G401 (cell line): Measurements from ENCODE around the gene DENND6A. TPM values are rescaled to one million over a fixed set of nuclear protein-coding genes. Genes with fewer than 3 reads are reported as not detected.
A peak's percentile ranks its signal among the peaks of the same experiment; 100 is the strongest.
"Not testable (repeated sequence)": the region's sequence is repeated elsewhere in the genome, so short reads cannot be mapped to it uniquely, and the experiment has no call there.

ENCODE experiments used
- DNase-seq: peaks from one replicate; pipeline ENCODE4 v3.0.0-alpha.2; 2015; ENCODE audit warnings: low spot score
- in situ Hi-C: cut with HindIII; loops from 2 replicates; pipeline ENCODE4 v1.10.0; 2016; ENCODE audit warnings: low sequenced_read_pairs, mixed read lengths
- total RNA-seq: library from RNA; depleted of rRNA; stranded (reverse); fragments of >200 nt; shearing (Covaris generic); gene quantifications from 2 replicates; pipeline ENCODE4 v1.2.3, GENCODE V29; 2014

DENND6A gene
- total RNA-seq, 1 experiment from 2014 or later = 39.9 TPM

DNA sequence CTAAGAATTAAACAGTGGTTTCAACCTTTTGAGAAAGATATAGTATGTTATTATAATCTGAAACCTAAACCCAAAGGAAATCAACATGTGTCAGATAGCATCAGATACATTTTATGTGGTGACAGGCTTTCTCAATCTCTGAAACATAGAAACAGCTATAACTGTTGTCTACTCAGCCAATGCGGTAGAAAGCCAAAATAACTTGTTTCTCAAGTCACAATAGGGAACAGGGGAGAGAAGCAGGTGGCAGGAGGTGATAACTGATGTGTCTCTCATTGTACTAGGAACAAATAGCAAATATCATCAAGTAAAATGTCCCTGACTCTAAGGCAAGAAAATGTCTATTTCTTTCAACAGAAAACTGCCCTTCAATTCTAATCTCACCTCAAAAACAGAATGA lies 38.6 kb downstream of the DENND6A start:
- in situ Hi-C loops = no loop called here
- no peak for DNase-seq

DNA sequence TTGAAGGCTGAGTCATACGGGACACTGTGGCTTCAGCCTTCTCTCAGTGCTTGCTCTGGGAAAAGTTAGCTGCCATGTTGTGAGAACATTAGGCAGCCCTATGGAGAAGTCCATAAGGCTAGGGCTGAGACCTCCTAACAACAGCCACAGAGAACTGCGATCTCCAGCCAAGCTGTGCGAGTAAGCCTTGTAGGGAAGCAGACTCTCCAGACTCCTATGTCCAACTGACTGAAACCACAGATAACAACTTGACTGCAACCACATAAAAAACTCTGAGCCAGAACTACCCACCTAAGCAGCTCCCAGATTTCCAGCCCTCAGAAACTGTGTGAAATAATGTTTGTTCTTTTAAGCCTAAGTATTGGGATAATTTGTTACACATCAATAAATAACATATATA lies 40.7 kb downstream of the DENND6A start:
- in situ Hi-C loops = no loop called here
- DNase-seq = no peak

DNA sequence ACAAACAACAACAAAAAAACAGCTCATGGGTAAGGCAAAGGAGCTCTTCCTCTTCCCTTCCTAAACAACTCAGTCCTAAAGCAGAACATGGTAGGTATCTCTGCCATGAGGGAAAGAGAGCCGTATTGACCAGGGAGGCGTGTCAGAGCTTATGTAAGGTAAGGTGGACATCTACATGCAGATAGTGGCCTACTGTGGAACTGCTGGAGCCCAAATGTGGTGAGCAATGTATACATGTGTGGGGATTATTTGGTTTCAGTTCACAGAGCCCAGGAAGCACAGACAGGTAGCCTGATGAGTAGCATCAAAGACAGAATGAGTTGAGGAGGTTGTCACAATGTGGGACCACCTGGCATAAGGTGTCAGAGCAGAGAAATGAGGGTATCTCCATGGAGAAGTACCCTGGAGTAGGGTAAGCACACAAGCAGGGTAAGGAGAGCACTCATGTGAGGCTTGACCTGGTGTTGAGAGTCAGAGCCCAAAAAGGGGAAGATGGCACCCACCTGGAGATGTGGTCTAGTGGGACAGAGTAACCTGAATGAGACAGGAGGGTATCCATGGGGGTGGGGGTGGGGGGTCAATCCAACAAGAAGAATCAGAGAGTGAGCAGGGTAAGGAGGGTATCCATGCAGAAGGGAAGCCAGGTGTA lies 45.5 kb downstream of the DENND6A start:
- in situ Hi-C loops = no loop called here
- DNase-seq = no peak

DNA sequence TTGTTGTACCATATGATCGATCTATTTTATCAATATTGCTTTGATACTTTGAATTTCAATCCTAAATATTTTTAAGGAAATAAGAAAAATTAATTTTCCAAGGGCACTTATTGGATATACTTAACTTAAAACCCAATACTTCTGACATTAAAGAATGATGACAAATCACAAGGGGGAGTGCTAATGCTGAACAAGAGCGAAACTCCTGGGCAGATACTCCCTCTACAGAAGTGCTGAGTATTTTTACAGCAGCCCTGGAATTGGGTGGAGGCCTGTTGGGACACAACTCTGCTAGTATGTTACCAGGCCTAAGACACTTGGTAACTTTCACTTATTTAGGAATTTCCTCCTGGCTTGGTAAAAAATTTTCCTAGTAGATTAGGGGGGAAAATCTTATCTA lies 46.2 kb downstream of the DENND6A start:
- in situ Hi-C loops = no loop called here
- DNase-seq = peak; percentile 18

DNA sequence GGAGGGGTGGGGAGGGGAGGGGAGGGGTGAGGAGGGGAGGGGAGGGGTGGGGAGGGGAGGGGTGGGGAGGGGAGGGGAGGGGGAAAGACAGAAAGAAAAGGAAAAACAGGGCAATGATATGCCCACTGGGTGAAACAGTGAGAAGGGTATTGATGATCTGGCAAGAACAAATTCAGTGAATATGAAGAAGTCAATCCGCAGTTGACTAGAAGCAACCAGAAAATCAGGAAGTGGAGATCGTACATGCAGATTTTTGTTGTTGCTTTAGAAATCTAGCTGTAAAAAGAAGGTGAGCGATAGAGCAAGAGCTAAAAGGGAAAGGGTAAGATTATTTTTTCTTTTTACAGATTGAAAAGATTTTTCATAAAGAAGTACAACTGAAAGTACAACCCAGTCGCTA lies 48.1 kb downstream of the DENND6A start:
- in situ Hi-C loops = no loop called here
- DNase-seq = no peak

DNA sequence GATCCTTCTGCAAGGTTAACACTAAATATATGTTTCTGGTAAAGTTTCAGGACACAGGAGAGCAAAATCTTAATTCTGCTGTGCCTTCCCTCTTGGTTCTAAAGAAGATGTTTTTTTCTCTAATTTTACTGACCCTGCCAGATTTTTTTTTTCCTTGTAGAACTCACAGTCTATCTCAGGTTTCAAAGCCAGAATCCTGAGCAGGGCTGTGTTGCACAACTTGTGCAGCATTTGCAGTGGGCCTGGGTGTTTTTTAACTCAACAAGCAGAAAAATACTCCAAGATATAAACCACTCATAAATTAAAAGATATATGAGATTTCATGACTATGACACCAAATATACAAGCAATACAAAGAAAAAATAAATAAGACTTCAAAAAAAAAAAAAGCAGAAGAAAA lies 55.5 kb downstream of the DENND6A start:
- DNase-seq = no peak
- in situ Hi-C loops = no loop called here

DNA sequence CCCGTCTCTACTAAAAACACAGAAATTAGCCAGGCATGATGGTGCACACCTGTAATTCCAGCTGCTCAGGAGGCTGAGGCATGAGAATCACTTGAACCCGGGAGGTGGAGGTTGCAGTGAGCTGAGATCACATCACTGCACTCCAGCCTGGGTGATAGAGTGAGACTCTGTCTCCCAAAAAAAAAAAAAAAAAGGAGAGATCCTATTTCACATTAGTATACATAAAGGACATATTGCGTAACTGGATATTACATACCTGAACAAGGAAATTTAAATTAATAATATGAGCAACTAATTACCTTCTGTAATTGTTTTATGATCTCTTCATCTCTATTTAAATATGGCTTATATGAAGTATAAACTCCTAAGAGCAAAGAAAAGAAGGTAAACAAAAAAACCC lies 58.6 kb downstream of the DENND6A start:
- DNase-seq, in situ Hi-C loops: not testable (repeated sequence)

DNA sequence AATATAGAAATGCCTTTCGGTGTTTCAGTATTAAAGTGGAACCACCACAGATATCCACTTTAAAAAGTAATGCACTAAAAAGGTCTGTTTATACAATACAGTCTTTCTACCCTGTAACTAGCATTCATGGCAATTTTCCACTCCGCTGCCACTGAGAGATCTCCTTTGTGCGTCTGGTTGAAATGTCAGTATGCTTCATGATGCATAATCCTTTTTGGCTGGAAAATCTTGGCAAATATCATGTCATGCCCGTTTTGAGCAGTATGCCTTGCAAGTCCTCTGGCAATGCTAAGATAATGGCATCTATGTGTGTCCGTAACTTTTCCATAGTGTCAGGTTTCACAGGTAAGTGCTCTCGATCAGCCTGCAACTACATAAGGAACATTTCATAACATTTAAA lies 64.9 kb downstream of the DENND6A start:
- DNase-seq = peak; percentile 52
- in situ Hi-C loops = no loop called here

DNA sequence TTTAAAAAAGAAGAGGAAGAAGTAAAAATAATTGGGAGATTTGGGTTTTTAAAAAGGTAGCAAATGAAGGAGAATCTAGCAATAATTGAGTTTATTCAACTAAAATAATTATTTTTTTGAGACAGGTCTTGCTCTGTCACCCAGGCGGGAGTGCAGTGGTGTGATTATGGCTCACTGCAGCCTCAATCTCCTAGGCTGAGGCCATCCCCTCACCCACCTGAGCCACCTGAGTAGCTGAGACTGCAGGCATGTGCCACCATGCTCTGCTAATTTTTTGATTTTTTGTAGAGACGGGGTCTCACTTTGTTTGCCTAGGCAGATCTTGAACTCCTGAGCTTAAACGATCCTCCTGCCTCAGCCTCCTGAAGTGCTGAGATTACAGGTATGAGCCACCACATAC lies 68.1 kb downstream of the DENND6A start:
- in situ Hi-C loops = no loop called here
- DNase-seq = no peak

DNA sequence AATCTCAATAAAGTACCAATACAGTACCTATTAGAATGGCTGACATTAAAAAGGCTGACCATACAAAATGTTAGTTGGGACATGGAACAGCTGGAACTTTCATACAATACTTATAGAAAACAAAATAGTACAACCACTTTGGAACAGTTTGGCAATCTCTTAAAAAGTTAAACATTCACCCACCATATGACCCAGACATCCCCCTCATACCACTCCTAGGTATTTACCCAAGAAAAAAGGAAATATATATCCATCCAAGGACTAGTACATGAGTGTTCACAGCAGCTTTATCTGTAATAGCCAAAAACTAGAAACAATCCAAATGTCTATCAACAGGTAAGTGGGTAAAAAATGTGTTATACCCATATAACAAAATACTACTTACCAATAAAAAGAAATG lies 70.5 kb downstream of the DENND6A start:
- no peak for DNase-seq
- in situ Hi-C loops = no loop called here

DNA sequence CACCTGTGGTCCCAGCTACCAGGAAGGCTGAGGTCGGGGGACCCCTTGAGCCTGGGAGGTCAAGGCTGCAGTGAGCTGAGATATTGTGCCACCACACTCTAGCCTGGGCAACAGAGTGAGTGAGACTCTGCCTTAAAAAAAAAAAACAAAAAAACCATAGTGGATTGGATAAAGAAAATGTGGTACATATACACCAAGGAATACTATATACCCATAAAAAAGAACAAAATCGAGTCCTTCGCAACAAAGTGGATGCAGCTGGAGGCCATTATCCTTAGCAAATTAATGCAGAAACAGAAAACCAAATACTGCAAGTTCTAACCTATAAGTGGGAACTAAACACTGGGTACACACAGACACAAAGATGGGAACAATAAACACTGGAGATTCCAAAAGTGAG lies 75.1 kb downstream of the DENND6A start:
- in situ Hi-C loops = no loop called here
- DNase-seq = no peak

DNA sequence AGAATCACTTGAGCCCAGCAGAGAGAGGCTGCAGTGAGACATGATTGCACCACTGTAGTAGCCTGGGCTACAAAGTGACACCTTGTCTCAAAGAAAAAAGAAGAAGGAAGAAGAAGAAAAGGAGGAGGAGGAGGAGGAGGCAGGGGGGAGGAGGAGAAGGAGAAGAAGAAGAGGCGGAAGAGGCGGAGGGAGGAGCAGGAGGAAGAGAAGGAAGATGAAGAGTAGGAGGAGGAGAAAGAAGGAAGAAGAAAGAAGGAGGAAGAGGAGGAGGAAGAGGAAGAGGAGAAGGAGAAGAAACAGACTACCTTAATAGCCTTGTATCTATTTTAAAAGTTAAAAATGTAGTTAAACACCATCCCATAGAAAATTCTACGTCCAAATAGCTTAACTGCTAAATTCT lies 76.6 kb downstream of the DENND6A start:
- in situ Hi-C loops = no loop called here
- DNase-seq = no peak

DNA sequence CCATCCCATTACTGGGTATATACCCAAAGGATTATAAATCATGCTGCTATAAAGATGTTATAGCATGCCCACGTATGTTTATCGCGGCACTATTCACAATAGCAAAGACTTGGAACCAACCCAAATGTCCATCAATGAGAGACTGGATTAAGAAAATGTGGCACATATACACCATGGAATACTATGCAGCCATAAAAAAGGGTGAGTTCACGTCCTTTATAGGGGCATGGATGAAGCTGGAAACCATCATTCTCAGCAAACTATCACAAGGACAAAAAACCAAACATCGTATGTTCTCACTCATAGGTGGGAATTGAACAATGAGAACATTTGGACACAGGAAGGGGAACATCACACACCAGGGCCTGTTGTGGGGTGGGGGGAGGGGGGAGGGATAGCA lies 81.0 kb downstream of the DENND6A start:
- DNase-seq, in situ Hi-C loops: not testable (repeated sequence)

DNA sequence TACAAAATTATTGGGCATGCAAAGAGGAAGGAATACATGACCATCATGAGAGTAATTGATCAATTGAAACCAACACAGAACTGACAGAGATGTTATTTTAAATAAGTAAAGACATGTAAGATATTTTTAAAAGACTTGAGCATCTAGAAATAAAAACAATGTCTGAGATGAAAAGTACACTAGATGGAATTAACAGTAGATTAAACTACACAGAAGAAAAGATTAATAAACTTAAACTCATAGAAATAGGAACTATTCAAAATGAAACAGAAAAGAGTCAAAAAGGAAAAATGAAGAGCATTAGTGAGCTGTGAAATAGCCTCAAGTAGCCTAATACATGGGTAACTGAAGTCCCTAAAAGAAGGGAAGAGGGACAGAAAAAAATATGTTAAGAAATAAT lies 87.2 kb downstream of the DENND6A start:
- in situ Hi-C loops = no loop called here
- no peak for DNase-seq

DNA sequence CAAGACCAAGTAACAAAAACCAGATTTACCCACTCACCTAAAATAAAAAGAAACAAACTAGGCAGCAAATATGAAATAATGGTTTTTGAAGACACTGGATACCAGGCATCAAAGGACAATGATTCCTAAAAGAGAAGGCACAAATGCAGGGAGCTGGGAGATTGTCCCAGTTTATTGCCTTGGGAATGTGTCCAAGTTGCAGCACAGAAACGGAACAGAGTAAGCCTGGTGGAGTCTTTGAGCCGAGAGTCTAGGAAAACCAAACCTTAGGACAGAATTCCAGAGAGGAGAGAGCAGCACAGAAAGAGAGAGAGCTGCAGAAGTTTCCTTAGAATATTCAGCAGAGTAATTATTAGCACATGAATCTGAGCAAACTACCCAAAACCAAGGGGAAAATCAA lies 87.9 kb downstream of the DENND6A start:
- in situ Hi-C loops = no loop called here
- no peak for DNase-seq

DNA sequence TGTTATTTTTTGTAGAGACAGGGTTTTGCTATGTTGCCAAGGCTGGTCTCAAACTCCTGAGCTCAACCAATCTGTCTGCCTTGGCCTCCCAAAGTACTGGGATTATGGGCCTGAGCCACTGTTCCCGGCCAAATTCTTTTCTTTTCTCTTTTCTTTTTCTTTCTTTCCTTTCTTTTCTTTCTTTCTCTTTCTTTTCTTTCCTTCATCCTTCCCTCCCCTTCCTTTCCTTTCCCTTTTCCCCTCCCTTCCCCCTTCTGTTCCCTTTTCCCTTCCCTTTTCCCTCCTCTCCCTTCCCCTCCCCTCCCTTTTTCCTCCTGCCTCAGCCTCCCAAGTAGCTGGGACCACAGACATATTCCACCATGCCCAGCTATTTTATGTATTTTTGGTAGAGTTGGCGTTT lies 92.7 kb downstream of the DENND6A start:
- no peak for DNase-seq
- in situ Hi-C loops = no loop called here

DNA sequence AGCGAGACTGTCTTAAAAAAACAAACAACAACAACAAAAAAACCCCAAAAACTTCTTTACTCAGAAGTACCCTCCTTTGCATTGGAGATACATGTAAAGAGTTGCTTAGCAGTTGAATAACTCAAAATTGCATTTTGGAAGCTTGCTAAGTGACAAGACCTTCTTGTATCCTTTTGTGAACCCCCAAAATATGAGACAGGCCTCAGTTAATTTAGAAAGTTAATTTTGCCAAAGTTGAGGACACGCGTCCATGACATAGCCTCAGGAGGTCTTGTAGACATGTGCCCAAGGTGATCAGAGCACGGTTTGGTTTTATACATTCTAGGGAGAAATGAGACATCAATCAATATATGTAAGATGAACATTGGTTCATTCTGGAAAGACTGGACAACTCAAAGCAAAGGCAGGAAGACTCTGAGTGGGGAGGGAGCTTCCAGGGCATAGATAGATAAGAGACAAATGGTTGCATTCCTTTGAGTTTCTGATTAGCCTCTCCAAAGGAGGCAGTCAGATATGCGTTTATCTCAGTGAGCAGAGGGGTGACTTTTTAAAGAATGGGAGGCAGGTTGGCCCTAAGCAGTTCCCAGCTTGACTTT lies 94.0 kb downstream of the DENND6A start:
- in situ Hi-C loops = no loop called here
- no peak for DNase-seq

DNA sequence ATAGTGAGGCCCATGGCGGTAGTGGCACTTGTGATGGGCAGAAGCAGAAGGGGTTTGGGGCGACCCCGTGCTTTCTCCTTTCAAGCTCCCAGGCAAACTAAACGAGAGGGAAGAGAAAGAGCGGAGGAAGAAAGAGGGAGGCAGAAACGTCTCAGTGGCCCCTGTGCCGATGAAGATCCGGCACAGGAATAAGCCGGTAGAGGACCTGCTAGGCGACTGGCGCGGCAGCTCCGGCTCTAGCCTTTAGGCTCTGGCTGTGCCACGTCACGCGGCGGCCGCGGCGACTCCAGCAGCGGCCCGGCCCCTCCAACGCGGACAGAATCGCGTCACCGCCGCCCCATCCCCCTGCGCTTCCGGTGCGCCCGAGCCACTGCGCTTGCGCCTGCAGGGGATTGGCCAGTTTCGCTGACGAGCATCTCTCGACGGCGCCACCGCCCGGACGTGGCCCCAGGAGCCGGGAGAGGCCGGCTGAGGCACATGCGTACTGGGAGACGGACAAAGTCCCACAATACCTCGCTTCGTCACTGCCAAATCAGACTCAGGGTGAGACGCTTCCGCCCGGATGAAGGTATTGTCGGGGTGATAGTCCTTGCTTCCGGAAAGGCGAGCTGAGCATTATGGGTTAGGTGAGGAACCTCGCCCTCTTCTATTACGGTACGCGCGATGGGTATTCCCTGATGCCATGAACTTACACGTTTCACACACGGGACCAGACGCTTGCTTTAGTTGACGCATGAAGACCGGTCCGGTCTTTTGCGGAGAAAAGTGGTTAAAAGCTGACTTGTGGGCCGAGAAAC lies 95.6 kb downstream of the DENND6A start, which contains the start of gene ARF4:
ARF4 (minus strand) TSS at position 218 of the 797 bp plus-strand sequence; CDS start at position 14, 204 bp downstream.
- peak; percentile 99 for DNase-seq
- in situ Hi-C loops = no loop called here

DNA sequence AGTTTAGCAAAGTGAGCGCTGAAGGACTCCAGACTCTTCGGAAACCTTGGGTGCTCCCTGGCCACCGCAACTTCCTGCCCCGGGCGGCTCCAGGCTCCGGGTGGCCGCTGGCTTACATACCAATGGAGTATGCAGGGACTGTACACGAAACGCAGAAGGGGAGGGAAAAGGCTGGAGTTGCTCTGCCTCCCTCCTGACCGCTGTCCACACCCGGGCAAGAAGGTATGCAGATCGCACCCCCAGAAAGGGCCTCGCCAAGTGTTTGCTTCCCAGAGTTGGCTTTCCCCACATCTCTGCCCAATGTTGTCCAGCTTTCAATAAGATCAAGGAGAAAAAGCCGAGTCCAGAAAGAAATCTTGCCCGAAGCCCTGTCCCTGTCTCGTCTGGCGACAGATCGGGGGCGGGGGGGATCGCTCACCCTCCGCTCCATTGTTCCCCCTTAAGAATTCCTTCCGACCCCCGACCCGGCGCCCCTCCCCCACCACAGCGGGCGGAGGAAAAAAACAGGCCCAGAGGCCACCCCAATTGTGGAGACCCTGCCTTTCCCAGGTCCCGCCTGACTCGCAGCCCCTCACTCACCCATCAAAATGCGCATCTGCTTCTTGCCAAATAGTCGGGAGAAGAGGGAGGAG lies 96.3 kb downstream of the DENND6A start:
- DNase-seq = peak; percentile 51
- in situ Hi-C loops = no loop called here

DNA sequence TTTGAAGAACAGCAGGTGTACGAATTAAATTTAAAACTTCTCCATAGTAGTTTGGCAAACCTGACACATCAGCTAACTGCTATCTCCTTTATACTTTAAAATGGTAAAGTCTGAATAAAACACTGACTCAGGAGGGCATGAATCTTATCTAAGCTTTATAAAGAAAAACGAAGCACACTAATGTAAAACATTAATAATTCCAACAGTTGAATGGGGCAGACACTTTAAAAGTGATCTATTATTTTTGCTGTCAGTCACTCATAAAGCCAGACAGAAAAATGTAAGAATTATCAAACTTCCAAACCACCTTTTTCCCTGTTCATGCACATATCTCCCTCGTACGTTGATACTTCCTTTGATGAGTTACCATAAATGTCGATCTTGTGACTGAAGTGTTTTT lies 98.3 kb downstream of the DENND6A start:
- DNase-seq = no peak
- in situ Hi-C loops = no loop called here
